Cardiac muscle cell (in vitro differentiated cells and primary cell): ENCODE measurements around the gene PPP1R2C. TPM values are rescaled to one million over a fixed set of nuclear protein-coding genes. Genes with fewer than 3 reads are reported as not detected.

Experiments
- DNase-seq, 2 donors: peaks; one replicate each; pipeline versions ENCODE4 v3.0.0 to v3.0.0-alpha.2; 2010 to 2017; ENCODE audit warnings: low read depth in 1 of 2, low spot score in 1 of 2
- H3K27ac ChIP-seq: fragments of 200-600 bp; sonication (generic); 2 replicates; pipeline ENCODE4 v1.5.1; 2016
- H3K27me3 ChIP-seq: fragments of 200-600 bp; sonication (generic); 2 replicates; pipeline ENCODE4 v1.6.0; 2016; ENCODE audit warnings: control low read depth
- H3K36me3 ChIP-seq: fragments of 200-600 bp; sonication (generic); 2 replicates; pipeline ENCODE4 v1.5.1; 2016; ENCODE audit warnings: control low read depth
- H3K4me1 ChIP-seq: fragments of 200-600 bp; sonication (generic); 2 replicates; pipeline ENCODE4 v1.8.1; 2017; ENCODE audit warnings: low read depth, mild to moderate bottlenecking, mixed run types
- H3K4me3 ChIP-seq: fragments of 200-600 bp; sonication (generic); 2 replicates; pipeline ENCODE4 v1.5.1; 2016; ENCODE audit warnings: mild to moderate bottlenecking
- H3K9me3 ChIP-seq: fragments of 200-600 bp; sonication (generic); 2 replicates; pipeline ENCODE4 v1.5.1; 2017; ENCODE audit warnings: low read depth, mild to moderate bottlenecking, control low read depth
- CTCF ChIP-seq: IDR thresholded peaks from 2 replicates; pipeline ENCODE4 v1.5.1; 2012; ENCODE audit warnings: low read depth, mild to moderate bottlenecking, low read length
- polyA plus RNA-seq: library from polyadenylated mRNA; unstranded; fragments of >200 nt; fragmentation: Nextera tagmentation; extraction: Ambion mirVana; gene quantifications from 2 replicates; pipeline ENCODE4 v1.2.1, GENCODE V29; 2016
- total RNA-seq: library from RNA; depleted of rRNA; stranded (reverse); fragments of >200 nt; gene quantifications from 2 replicates; pipeline ENCODE4 v1.2.3, GENCODE V29; 2016

PPP1R2C gene
- total and polyA plus RNA-seq, 2 experiments from 2014 or later = not detected

GRCh38 chrX:42770566-42770965 lies 7.4 kb downstream of the PPP1R2C start:
- DNase-seq = no peak
- Histone ChIP-seq H3K9me3 (no peaks in the 10 kb centered on the region), H3K4me3 (no peak overlapping the region), H3K4me1 (no peaks in the 10 kb centered on the region), H3K36me3 (no peaks in the 10 kb centered on the region), H3K27ac (no peak overlapping the region), H3K27me3 (no peaks in the 10 kb centered on the region)
- no peak for TF ChIP-seq CTCF

- H3K4me1 ChIP-seq = no peaks in the 10 kb centered on the region
- H3K27ac ChIP-seq = no peak overlapping the region
- no peak for TF ChIP-seq CTCF
- DNase-seq = no peak
- H3K4me3 ChIP-seq = no peak overlapping the region
- H3K27me3 ChIP-seq = no peaks in the 10 kb centered on the region
- H3K36me3 ChIP-seq = no peaks in the 10 kb centered on the region
- H3K9me3 ChIP-seq = no peaks in the 10 kb centered on the region
These were observed 18.1 kb downstream of the PPP1R2C start for GRCh38 chrX:42759881-42760280.

DNA sequence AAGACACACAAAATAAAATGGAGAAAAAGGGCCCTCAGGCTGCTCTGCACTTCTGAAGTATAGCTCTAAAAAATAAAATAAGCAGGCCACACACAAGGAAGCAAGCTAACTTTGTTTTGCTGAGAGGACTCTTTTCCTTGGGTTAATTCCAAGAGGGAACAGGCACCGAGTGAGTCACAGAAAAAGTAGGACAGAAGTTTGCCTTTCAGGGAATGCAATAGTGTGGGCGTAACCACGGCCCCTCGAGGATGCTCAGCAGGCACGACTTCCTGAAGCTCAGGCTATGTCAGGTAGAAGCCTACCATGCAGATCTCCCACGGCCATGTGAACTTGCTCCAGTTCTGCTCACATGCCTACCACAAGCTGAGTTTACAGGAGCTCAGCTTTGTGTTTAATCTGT lies 22.1 kb downstream of the PPP1R2C start:
- Histone ChIP-seq H3K9me3 (no peaks in the 10 kb centered on the region), H3K4me1 (no peaks in the 10 kb centered on the region), H3K36me3 (no peaks in the 10 kb centered on the region), H3K27ac (no peak overlapping the region), H3K4me3 (no peak overlapping the region), H3K27me3 (no peaks in the 10 kb centered on the region)
- DNase-seq = peak in 1 of 2 donors; percentile 70
- TF ChIP-seq CTCF = no peak

GRCh38 chrX:42754603-42755002 lies 23.4 kb downstream of the PPP1R2C start:
- H3K27ac ChIP-seq = no peak overlapping the region
- no peaks in the 10 kb centered on the region for H3K27me3 ChIP-seq
- H3K4me1 ChIP-seq = no peaks in the 10 kb centered on the region
- H3K36me3 ChIP-seq = no peaks in the 10 kb centered on the region
- DNase-seq = no peak
- H3K9me3 ChIP-seq = no peaks in the 10 kb centered on the region
- no peak for TF ChIP-seq CTCF
- H3K4me3 ChIP-seq = no peak overlapping the region

- Histone ChIP-seq H3K36me3 (no peaks in the 10 kb centered on the region), H3K4me3 (no peak overlapping the region), H3K27me3 (no peaks in the 10 kb centered on the region), H3K9me3 (no peaks in the 10 kb centered on the region), H3K4me1 (no peaks in the 10 kb centered on the region), H3K27ac (no peak overlapping the region)
- TF ChIP-seq CTCF = no peak
- no peak for DNase-seq
These were observed 23.8 kb downstream of the PPP1R2C start for GRCh38 chrX:42754115-42754514.

- no peak for TF ChIP-seq CTCF
- Histone ChIP-seq H3K4me3 (no peak overlapping the region), H3K27me3 (no peaks in the 10 kb centered on the region), H3K36me3 (no peaks in the 10 kb centered on the region), H3K4me1 (no peaks in the 10 kb centered on the region), H3K27ac (no peak overlapping the region), H3K9me3 (no peaks in the 10 kb centered on the region)
- peak in 1 of 2 donors; percentile 35 for DNase-seq
These were observed 25.2 kb downstream of the PPP1R2C start for GRCh38 chrX:42752730-42753129.
